GM12865 (cell line): ENCODE data around the gene GOLPH3L.
"Not testable (repeated sequence)": the region's sequence is repeated elsewhere in the genome, so short reads cannot be mapped to it uniquely, and the experiment has no call there.

Source experiments
- DNase-seq: peaks from one replicate; pipeline ENCODE4 v3.0.0; 2010; ENCODE audit warnings: low read depth
- H3K4me3 ChIP-seq: 2 replicates; pipeline ENCODE4 v1.5.1; 2011; ENCODE audit warnings: mild to moderate bottlenecking, low read depth, low read length, control low read depth
- TF ChIP-seq, protein P1 (sequence below): IDR thresholded peaks from 2 replicates; pipeline ENCODE4 v1.5.1; 2011; ENCODE audit warnings: low read length, control low read depth, low read depth, inconsistent platforms; ENCODE audit not compliant: insufficient read depth; ENCODE audit errors: missing control alignments

Gene GOLPH3L

DNA sequence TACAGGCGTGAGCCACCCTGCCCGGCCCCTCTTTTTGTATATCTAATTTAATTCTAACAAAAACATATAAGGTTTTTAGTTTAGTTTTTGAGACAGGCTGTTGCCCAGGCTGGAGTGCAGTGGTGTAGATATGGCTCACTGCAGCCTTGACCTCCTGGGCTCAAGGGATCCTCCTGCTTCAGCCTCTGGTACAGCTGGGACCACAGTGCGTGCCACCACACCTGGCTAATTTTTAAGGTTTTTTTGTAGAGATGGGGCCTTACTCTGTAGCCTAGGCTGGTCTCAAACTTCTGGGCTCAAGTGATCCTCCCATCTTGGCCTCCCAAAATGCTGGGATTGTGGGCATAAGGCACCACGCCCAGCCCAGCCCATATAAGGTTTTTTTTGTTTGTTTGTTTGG, 86.4 kb downstream of the GOLPH3L start:
- DNase-seq = no peak
- no peak overlapping the region for H3K4me3 ChIP-seq
- TF ChIP-seq, protein P1, sequence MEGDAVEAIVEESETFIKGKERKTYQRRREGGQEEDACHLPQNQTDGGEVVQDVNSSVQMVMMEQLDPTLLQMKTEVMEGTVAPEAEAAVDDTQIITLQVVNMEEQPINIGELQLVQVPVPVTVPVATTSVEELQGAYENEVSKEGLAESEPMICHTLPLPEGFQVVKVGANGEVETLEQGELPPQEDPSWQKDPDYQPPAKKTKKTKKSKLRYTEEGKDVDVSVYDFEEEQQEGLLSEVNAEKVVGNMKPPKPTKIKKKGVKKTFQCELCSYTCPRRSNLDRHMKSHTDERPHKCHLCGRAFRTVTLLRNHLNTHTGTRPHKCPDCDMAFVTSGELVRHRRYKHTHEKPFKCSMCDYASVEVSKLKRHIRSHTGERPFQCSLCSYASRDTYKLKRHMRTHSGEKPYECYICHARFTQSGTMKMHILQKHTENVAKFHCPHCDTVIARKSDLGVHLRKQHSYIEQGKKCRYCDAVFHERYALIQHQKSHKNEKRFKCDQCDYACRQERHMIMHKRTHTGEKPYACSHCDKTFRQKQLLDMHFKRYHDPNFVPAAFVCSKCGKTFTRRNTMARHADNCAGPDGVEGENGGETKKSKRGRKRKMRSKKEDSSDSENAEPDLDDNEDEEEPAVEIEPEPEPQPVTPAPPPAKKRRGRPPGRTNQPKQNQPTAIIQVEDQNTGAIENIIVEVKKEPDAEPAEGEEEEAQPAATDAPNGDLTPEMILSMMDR = no peak

DNA sequence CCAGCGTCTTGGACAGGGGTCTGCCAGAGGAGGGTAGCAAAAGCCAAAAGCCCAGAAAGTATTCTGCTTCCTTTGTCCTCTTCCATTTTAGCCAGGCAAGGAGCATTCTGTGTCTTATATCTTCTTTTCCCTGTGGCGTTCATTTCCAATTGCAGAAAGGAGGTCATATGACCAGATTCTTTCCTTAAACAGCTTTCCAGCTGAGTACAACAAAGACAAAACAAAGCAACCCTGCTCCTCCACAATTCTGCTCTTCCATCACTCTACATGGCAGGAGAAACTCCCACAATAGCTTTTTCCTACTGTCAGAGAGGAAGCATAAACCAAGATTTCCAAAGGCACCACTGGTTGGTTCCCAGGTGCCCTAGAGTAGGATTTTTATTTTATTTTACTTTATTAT, 87.2 kb downstream of the GOLPH3L start:
- TF ChIP-seq, protein P1 = no peak
- H3K4me3 ChIP-seq = no peak overlapping the region
- no peak for DNase-seq

DNA sequence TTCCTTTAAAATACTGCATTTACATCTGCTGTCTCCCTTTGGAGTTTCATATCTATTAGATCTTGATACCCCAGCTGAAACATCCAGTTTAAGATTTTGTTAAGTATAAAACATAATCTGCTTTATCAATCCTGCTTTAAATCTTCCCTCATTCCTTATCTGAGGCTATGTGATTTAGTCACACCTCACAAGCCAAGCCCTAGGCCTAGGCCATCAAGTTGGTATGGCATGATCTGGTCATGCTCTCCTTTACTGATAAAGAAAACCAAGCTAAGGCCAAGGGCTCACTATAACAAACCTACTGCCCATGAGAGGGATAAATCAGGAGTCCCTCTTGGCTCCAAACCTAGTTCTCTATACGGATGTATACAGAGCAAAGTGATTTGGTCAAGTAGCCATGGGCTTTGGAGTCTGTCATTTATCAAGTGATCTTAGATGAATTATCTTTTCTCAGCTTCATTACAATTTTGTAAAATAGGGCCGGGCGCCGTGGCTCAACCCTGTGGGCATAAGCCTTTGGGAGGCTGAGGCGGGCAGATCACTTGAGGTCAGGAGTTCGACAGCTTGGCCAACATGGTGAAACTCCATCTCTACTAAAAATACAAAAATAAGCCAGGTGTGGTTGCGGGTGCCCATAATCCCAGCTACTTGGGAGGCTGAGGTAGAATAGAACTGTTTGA, 90.4 kb downstream of the GOLPH3L start:
- no peak overlapping the region for H3K4me3 ChIP-seq
- DNase-seq = no peak
- TF ChIP-seq, protein P1 = no peak

DNA sequence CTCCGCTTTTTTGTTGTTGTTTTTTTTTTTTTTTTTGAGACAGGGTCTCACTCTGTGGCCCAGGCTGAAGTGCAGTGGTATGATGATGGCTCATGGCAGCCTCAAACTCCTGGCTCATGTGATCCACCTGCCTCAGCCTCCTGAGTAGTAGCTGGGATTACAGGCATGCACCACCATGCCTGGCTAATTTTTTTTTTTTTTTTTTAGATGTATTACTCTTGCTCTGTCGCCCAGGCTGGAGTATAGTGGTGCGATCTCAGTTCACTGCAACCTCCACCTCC, 91.6 kb downstream of the GOLPH3L start:
- not testable (repeated sequence) for DNase-seq, H3K4me3 ChIP-seq

DNA sequence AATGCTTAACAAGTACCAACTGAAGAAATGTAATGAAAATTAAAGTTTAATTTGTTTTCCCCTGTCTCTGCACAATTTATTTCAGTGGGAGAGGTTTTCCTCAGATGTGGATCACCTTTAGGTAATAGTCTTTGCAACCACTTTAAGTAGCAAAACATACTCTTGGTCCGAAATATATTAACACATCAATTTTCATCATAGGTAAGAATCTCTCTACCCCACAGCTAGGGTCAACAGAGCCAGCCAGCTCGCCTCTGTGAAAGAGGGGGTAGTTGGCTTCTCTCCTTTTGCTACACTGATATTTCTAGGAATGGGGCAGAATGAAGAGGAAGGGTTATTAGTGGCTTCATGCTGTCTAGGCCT, 92.7 kb downstream of the GOLPH3L start:
- DNase-seq = no peak
- TF ChIP-seq, protein P1 = no peak
- H3K4me3 ChIP-seq = no peak overlapping the region

DNA sequence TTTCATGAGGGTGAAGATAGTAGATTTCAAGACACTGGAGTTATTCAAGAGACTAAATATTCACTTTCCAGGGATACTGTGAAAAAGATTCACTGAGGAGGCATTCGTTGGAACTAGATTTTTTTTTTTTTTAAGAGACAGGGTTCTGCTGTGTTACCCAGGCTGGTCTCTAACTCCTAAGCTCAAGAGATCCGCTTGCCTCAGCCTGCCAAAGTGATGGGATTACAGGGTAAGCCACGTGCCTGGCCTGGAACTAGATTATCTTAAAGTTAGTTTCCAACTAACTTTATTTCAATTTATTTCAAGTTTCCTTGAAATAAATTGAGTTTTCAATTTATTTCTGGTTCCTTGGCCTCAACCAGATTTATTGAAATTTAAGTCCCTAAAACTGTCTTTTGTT, 93.2 kb downstream of the GOLPH3L start:
- no peak overlapping the region for H3K4me3 ChIP-seq
- no peak for DNase-seq
- TF ChIP-seq, protein P1 = no peak

DNA sequence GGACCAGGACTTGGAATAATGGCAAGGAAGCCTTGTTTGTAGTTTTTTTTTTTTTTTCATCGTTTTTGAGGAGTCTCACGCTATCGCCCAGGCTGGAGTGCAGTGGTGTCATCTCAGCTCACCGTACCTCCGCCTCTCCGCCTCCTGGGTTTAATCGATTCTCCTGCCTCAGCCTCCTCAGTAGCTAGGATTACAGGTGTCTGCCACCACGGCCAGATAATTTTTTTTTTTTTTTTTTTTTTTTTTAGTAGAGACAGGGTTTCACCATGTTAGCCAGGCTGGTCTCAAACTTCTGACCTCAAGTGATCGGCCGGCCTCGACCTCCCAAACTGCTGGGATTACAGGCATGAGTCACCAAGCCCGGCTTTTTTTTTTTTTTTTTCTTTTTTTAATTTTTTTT, 94.6 kb downstream of the GOLPH3L start:
- H3K4me3 ChIP-seq = not testable (repeated sequence)

DNA sequence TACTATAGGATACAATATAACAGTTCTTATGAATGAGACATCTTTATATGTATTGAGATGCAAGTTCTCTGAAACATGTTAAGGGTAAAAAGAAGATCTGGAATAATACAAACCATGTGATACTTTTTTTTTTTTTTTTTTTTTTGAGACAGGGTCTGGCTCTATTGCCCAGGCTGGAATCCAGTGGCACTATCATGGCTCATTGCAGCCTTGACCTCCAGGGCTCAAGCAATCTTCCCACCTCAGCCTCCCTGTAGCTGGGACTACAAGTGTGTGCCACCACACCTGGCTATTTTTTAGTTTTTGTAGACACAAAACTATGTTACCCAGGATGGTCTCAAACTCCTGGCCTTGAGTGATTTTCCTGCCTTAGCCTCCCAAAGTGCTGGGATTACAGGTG, 95.4 kb downstream of the GOLPH3L start:
- no peak for DNase-seq
- H3K4me3 ChIP-seq = no peak overlapping the region
- TF ChIP-seq, protein P1 = no peak

More for the DNA sequence above, 94.6 kb downstream of the GOLPH3L start:
- DNase-seq = not testable (repeated sequence)

DNA sequence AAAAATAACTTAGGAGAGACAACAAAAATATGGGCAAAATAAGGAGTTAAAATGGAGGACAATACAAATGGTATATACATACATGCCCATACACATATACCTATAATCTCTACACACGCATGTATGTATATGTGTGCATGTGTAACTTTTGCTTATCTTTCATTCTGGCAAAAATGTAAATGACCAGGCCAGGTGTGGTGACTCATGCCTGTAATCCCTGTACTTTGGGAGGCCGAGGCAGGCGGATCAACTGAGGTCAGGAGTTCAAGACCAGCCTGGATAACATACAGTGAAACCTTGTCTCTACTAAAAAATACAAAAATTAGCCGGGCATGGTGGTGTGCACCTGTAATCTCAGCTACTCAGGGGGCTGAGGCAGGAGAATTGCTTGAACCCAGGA, 98.6 kb downstream of the GOLPH3L start:
- DNase-seq, H3K4me3 ChIP-seq: not testable (repeated sequence)
